Left renal pelvis (tissue), 4 donors: ENCODE measurements around the gene PGRMC1. TPM values are rescaled to one million over a fixed set of nuclear protein-coding genes. Genes with fewer than 3 reads are reported as not detected.
A peak's percentile ranks its signal among the peaks of the same experiment; 100 is the strongest.
"Not testable (repeated sequence)": the region's sequence is repeated elsewhere in the genome, so short reads cannot be mapped to it uniquely, and the experiment has no call there.

Source experiments
- DNase-seq, 4 donors: peaks; one replicate each; pipeline ENCODE4 v3.0.0-alpha.2; 2013; ENCODE audit warnings: low read depth in 4 of 4, low spot score in 3 of 4
- polyA plus RNA-seq, 4 donors: library from polyadenylated mRNA; unstranded; fragments of 120-200 nt; gene quantifications; one replicate each; pipeline ENCODE4 v1.2.1, GENCODE V29; 2013; ENCODE audit not compliant: insufficient read length in 4 of 4

PGRMC1 gene
- 100 to 1,000 TPM; 251 to 492 (median 304) TPM for polyA plus RNA-seq

DNA sequence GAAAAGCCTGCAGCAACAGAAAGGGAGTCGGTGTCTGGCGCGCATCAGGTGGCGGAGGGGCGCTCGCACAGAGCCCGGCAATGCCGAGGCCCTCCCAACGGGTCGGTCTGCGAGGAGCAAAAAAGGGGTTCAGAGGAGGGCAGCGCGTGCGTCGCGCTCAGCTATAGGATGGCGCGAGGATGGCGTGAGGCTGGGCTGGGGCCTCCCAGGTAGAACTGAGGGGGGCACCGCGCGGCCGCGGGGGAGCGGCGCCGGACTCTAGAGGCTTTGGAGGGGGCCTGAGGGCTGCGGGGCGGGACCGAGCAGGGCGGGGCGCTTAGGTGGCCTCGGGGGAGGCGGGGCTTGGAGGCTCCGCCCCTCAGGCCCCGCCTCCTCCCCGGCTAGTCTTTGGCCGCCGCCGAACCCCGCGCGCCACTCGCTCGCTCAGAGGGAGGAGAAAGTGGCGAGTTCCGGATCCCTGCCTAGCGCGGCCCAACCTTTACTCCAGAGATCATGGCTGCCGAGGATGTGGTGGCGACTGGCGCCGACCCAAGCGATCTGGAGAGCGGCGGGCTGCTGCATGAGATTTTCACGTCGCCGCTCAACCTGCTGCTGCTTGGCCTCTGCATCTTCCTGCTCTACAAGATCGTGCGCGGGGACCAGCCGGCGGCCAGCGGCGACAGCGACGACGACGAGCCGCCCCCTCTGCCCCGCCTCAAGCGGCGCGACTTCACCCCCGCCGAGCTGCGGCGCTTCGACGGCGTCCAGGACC is at the start of gene PGRMC1:
Gene PGRMC1 (plus strand): TSS at position 414 of the 751 bp plus-strand sequence. CDS start 79 bp downstream, at position 493.
- DNase-seq: peak in 2 of 4 donors; percentile 62 to 68

DNA sequence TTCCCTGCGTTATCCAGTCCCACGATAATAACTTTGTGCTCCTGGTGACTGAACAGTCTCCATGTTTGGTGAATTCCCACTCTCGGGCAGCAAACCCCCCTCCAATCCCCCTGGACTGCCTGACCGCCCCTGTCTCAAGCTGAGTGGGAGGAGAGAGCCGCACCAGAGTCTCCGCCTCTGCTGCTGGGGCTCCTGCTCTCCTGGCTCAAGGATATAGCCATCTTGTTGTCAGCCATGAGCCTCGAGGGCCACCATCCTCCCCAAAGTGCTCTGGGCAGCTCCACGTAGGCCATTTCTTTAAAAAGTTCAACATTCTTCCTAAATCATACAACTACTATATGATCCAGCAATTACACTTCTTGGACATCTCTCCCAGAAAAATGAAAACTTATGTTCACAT is 49.3 kb upstream of the PGRMC1 start:
- no peak for DNase-seq

- no peak for DNase-seq
Measured at GRCh38 chrX:119187298-119187697, 48.8 kb upstream of the PGRMC1 start.

- DNase-seq: no peak
Measured at GRCh38 chrX:119189115-119189514, 47.0 kb upstream of the PGRMC1 start.

- DNase-seq: no peak
Measured at GRCh38 chrX:119189595-119189994, 46.5 kb upstream of the PGRMC1 start.

DNA sequence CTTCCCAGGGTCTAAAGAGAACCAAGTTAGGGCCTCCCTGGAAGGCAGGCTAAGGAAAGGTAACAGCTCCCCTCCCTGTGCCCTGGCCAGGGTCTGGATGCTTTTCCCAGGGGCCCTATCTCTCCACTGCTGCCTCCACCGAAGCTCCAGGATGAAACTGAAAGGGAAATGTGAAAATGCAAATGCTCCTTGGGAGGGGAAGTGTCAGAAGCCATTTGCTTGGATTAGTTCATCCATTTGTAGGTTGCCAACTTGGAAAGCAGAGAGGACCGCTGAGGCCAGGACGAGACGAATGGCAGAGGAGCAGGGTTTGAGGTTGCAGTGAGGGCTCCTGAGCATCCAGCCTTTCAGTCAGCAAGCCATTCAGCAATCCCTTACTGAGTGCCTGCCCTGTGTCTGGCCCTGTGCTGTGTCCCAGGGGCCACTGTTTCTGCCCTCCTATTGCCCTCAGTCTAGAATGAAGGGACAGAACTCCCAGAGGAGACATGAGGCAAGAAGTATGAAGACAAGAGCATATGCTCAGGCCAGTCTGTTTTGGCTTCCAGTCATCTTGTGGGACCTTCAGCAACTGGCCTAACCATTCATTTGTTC is 45.9 kb upstream of the PGRMC1 start:
- DNase-seq: no peak

DNA sequence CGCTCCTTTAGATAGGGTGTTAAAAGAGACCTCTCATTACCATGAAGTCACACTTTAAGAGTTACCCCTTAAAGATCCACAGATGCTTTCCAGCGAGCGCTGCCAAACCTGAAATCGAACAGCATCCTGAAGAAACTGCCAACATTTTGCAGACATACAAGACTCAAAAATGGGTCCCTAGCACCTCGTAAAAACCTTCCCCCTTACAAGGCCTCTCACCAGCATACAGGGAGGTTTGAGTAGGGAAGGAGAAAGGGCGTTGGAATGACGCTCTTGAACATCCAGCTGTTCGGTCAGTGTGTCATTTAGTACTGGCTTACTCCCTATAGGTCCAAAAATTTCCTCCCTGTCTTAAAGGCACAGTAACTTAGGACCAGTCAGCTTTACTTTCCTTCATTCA is 45.3 kb upstream of the PGRMC1 start:
- peak in 2 of 4 donors; percentile 28 to 31 for DNase-seq

- no peak for DNase-seq
Measured at GRCh38 chrX:119194621-119195020, 41.5 kb upstream of the PGRMC1 start.

DNA sequence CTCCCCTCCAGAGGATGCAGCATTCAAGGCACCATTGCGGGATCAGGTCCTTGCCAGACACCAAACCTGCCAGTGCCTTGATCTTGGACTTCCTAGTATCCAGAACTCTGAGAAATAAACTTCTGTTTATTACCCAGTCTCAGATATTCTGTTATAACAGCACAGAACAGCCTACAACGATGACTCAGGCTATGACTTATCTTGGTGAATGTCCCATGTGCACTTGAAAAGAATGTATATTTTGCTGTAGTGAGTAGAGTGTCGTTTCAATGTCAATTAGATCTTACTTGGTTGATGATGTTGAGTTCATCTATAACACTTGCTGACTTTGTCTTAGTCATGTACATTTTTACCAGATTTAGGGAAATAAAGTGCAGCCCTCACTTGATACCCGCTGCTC is 34.5 kb upstream of the PGRMC1 start:
- no peak for DNase-seq

DNA sequence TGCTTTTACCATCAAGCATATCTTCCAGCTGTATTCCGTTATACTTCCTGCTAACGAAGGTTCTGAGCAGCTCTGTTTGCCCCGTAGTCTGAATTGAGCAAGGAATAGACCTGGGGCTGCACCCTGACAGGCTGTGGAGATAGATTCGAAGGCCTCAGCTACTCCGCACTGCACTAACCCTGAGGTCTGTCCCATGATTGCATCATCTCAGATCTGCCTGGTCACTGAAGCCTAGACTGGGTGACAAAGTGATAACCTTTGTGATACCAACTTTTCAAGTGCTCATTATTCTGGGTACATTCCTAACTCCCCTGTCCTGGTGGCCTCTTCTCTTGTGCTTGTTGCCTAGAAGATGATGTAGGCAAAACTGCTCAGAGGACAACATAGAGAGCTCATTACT is 29.9 kb upstream of the PGRMC1 start:
- DNase-seq: no peak

- DNase-seq: not testable (repeated sequence)
Measured at GRCh38 chrX:119207483-119207882, 28.6 kb upstream of the PGRMC1 start.

DNA sequence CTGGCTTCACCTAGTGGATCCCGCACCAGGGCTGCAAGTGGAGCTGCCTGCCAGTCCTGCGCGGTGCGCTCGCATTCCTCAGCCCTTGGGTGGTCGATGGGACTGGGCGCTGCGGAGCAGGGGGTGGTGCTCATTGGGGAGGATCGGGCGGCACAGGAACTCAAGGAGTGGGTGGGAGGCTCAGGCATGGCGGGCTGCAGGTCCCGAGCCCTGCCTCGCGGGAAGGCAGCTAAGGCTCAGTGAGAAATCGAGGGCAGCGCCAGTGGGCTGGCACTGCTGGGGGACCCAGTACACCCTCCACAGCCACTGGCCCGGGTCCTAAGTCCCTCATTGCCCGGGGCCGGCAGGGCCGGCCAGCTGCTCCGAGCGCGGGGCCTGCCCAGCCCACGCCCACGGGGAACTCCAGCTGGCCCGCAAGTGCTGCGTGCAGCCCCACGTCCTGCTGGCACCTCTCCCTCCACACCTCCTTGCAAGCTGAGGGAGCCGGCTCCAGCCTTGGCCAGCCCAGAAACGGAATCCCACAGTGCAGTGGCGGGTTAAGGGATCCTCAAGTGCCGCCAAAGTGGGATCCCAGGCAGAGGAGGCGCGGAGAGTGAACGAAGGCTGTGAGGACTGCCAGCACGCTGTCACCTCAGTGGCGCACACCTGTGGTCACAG is 27.6 kb upstream of the PGRMC1 start:
- DNase-seq: no peak

GRCh38 chrX:119210931-119211648 is 25.0 kb upstream of the PGRMC1 start:
- DNase-seq: not testable (repeated sequence)

- DNase-seq: no peak
Measured at GRCh38 chrX:119211649-119212014, 24.5 kb upstream of the PGRMC1 start.

- DNase-seq: no peak
Measured at GRCh38 chrX:119218198-119218597, 17.9 kb upstream of the PGRMC1 start.

GRCh38 chrX:119222932-119223331 is 13.2 kb upstream of the PGRMC1 start:
- DNase-seq: no peak

DNA sequence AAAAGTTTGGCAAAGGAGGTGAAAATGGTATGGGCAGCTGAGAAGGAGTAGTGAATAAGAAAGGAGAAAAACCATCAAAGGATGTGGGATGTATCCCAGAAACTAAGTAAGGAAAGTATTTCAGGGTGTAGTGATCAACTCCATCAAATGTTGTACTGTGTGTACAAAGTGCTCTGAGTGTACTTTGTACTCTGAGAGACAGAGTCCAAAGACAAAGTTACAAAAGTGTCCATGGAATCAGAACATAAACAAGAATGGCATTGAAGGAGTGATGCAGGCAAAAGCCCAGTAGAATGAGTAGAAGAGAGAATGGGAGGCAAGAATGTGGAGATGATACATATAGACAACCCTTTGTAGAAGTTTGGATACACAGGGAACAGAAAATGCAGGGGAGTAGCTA is 12.3 kb upstream of the PGRMC1 start:
- no peak for DNase-seq

DNA sequence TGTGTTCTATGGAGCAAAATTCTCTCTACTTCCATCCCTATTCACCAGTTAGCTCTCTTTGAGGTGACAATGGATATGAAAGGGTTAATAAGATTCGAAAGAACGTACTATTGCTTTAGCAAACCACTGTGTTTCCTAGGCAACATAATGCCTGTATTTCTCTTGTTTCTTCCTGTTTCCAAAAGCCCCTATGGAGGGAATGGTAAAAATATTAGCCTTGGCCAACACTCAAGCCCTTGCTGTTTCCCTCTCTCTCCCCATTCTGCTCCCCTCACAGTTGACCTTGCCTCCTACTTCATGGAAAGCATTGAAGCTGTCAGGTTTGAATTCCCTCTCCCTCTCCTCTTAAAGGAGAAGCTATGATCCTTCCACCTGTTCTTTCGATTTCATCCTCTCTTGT is 9.6 kb upstream of the PGRMC1 start:
- DNase-seq: no peak

DNA sequence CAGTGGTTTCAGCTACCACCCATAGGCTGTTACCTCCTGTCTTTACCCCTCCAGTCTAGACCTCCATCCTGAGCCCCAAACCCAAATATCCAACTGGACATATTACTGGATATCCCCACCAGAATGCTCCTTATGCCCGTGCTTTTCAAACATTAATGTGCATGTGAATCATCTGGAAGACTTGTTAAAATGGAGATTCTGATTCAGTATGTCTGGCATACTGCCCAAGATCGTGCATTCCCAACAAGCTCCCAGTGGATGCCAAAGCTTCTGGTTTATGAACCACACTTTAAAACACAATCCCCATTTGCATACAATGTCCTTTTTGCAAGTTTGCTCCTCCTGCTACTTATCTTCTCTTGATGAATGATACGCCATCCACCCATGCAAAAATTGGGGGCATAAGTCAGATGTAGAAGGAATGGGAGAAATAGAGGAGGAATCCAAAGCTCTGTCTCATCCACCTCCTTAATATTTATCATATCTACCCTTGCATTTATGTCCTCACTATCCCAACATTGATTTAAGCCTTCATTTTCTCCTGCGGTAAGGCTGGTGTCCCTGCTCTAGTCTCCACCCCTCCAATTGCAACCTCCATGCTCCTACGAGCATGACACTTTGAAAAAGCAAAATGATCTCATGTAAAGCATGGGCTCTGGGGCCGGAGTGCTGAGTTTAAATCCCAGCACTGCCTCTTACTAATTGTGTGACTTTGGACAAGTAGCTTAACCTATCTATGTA is 7.4 kb upstream of the PGRMC1 start:
- no peak for DNase-seq

DNA sequence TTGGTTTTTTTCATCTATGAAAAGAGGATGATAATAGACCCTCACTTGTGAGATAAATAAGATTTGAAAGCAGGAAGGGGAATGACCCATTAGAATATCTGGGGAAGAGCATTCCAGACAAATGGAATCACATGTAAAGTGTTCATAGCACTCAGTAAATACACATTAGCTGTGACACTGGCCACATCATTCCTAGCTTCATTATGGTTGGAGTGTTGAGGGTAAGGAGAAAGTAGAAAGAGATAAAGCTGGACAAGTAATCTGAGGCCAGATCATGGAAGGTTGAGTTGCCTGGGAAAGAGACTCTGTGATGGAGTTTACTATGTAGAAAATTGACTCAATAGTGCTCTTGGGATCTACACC is 6.9 kb upstream of the PGRMC1 start:
- no peak for DNase-seq

- DNase-seq: no peak
Measured at GRCh38 chrX:119230850-119231249, 5.2 kb upstream of the PGRMC1 start.
